GM12892 (cell line): ENCODE results near the gene SH2B2.

Experiments
- POLR2A ChIP-seq: IDR thresholded peaks from 2 replicates; pipeline ENCODE4 v1.6.1; 2011; ENCODE audit warnings: low read depth, low read length, control low read depth
- POLR2AphosphoS5 ChIP-seq: IDR thresholded peaks from 2 replicates; pipeline ENCODE4 v1.6.1; 2011; ENCODE audit warnings: low read depth, low read length, control low read depth
- TAF1 ChIP-seq: IDR thresholded peaks from 2 replicates; pipeline ENCODE4 v1.6.1; 2011; ENCODE audit warnings: low read depth, mild to moderate bottlenecking, control low read depth, low read length, borderline replicate concordance

DNA sequence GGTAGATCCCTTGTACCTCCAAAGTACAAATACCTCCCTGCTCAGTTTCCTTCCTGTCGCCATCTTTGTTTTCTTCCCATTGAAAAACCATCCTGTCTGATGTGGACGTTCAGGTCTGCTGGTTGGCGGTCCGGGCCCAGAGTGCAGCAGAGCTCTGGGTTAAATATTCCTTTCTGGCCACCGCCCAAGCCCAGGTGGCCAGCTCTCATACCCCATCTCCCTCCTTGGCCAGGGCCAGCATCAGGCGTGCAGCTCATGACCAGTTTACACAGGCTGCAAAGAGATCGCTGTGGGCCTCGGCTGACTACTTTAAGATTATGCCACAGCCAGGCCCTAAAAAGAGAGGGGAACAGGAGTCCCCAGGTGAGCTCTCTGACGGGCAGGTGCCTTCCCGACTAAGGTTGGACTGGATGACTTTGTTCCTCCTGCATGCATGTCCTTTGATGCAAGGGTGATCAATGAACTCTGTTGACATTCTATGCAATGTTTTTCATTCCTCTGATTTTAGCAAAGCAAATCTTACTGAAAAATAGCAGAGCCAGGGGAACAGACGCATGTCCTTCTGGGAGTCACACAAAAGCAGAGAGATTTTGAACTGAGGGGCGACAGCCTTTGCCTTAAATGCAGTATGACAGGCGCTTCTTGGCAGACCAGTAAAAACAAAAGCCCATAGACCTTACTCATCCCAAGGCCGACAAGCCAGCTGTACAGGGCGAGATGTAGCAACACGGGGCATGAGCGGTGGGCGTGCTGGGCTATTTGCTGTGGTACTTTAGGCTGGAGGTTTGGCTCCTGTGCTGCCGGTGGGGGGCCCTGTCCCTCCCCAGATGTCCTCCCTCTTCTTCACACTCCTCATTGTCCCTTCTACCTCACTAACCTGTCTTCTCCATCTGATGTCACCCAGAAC, 33.3 kb upstream of the SH2B2 start:
- TF ChIP-seq POLR2A: no peak
- no peak for TF ChIP-seq POLR2AphosphoS5
- no peak for TF ChIP-seq TAF1
